SK-MEL-5 (cell line): Measurements from ENCODE around the gene MICAL1. TPM values are rescaled to one million over a fixed set of nuclear protein-coding genes. Genes with fewer than 3 reads are reported as not detected.

Experiments used
- DNase-seq: peaks from one replicate; pipeline ENCODE4 v3.0.0-alpha.2; 2016; ENCODE audit warnings: low read depth, low spot score
- in situ Hi-C: cut with HindIII; loops from 2 replicates; pipeline ENCODE4 v1.10.0; 2016; ENCODE audit warnings: low sequenced_read_pairs, high pct_unique_total_duplicates, low pct_unique_long_range_greater_than_20kb
- total RNA-seq: library from RNA; depleted of rRNA; stranded (reverse); fragments of >200 nt; shearing (Covaris generic); gene quantifications from 2 replicates; pipeline ENCODE4 v1.2.3, GENCODE V29; 2014; rRNA removed

The MICAL1 gene
- total RNA-seq, 1 experiment from 2014 or later: 43.1 TPM

DNA sequence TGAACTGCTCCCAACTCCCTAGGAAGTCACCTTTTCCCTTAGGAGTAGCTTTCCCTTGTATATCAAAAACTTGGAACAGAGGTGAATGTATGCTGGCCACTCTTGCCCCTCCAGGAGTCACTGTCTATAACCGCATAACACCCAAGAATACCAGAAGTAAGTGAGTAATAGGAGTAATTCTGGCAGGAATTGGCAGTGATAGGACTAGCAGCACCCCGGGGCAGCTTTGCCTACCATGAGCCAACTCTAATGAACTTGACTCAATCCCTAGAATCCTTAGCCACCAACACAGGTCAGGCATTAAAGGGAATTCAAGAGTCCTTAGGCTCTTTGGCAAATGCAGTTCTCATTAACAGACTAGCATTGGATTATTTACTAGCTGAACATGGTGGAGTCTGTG lies 44.5 kb downstream of the MICAL1 start:
- in situ Hi-C loops: no loop called here
- DNase-seq: no peak

DNA sequence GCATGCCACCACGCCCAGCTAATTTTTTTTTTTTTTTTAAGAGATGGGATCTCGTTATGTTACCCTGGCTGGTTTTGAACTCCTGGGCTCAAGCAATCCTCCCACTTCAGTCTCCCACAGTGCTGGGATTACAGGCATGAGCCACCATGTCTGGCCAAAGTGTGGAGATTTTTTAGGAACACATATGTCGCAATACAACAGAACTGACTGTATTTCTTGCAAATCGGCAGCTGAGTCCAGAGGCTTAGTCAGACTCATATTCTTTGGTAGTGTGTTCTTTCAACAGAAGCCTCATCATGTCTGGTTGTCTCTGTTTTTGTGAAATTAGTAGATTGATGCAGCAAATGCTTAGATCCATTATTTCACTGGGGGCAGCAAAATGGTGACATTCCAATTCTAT lies 49.4 kb downstream of the MICAL1 start:
- in situ Hi-C loops: no loop called here
- no peak for DNase-seq

DNA sequence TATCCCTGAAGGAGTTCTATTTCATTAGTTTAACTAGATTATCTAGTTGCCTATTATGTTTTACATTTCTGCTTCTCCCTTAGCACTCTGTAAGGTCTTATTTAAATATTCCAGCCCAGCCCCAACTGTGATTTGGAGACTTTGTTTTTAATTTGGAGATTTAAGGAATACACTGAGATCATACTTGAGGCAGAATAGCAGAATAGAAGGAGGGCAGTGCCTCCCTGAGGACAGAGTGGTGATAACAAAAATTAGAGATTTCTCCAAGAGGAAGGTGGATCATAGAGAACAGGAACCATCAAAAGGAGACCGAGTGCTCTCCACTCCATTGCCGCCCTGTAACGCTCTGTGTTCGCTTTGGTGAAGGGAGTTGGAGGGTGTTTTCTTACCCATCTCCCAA lies 58.6 kb downstream of the MICAL1 start:
- peak; percentile 51 for DNase-seq
- in situ Hi-C loops: no loop called here

DNA sequence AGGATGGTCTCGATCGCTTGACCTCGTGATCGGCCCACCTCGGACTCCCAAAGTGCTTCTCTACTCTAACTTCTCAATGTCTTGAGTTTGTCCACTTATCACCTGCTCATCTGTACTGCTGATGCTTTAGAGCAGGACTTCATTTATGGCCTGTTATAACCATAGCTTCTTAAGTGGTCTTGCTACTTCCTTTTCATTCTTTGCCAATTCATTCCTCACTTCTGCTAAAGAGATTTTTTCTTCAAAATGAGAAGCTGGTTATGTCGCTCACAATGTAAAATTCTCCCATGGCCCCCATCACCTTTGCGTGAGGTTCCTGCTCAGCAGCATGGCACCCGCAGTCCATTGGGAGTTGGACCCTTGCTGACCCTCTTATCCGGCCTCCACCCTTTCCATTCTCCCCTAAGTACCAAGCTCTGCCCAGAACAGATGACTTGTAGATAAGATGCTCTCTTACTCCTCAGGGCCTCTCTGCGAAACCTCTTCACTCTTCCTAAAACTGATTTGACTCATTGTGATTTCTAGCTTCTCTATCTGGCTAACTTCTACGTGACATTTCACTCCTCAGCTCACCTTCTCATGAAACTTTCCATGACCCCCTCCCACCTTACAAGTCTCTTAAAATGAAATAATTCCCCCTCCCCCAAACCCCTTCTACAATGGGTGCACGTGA lies 59.4 kb downstream of the MICAL1 start:
- in situ Hi-C loops: no loop called here
- DNase-seq: no peak

Other genes starting within 250 kb of the MICAL1 start
- 202 and 217 TPM in 2 replicates for gene CD164, start 73.3 kb downstream of the MICAL1 start, total RNA-seq
- gene PPIL6, start 15.1 kb downstream of the MICAL1 start, total RNA-seq: 1.2 and 1.4 TPM in 2 replicates
- 31.4 and 32.7 TPM in 2 replicates for gene SMPD2, start 15.0 kb downstream of the MICAL1 start, total RNA-seq
- 15.8 and 17.4 TPM in 2 replicates for gene ZBTB24, start 27.4 kb upstream of the MICAL1 start, total RNA-seq
- 1.7 and 3.2 TPM in 2 replicates for gene AK9, start 235.4 kb upstream of the MICAL1 start, total RNA-seq
- 11.0 and 11.5 TPM in 2 replicates for gene FIG4, start 235.5 kb upstream of the MICAL1 start, total RNA-seq